HG02798 (cell line): ENCODE data around the gene RSAD1.

Experiments
- ATAC-seq: cut with Tn5 transposase; IDR thresholded peaks from one replicate; pipeline ENCODE4 v1.9.1; 2021; ENCODE audit warnings: mild to moderate bottlenecking; ENCODE audit not compliant: unreplicated experiment, poor library complexity

RSAD1 gene

GRCh38 chr17:50457621-50458020 lies 21.0 kb upstream of the RSAD1 start:
- no peak for ATAC-seq

- no peak for ATAC-seq
Measured at GRCh38 chr17:50458270-50458669, 20.4 kb upstream of the RSAD1 start.

GRCh38 chr17:50458701-50459676 lies 19.7 kb upstream of the RSAD1 start:
- no peak for ATAC-seq

GRCh38 chr17:50459756-50460155 lies 18.9 kb upstream of the RSAD1 start:
- no peak for ATAC-seq

GRCh38 chr17:50460831-50461526 lies 17.7 kb upstream of the RSAD1 start:
- ATAC-seq: no peak

GRCh38 chr17:50461550-50462132 lies 17.0 kb upstream of the RSAD1 start:
- no peak for ATAC-seq

- ATAC-seq: no peak
Measured at GRCh38 chr17:50462446-50462845, 16.2 kb upstream of the RSAD1 start.

GRCh38 chr17:50464121-50464520 lies 14.5 kb upstream of the RSAD1 start:
- ATAC-seq: no peak

GRCh38 chr17:50464736-50465135 lies 13.9 kb upstream of the RSAD1 start:
- no peak for ATAC-seq

- ATAC-seq: no peak
Measured at GRCh38 chr17:50465171-50465570, 13.5 kb upstream of the RSAD1 start.

GRCh38 chr17:50465635-50466034 lies 13.0 kb upstream of the RSAD1 start:
- ATAC-seq: no peak

GRCh38 chr17:50466371-50467113 lies 12.1 kb upstream of the RSAD1 start:
- ATAC-seq: no peak

- no peak for ATAC-seq
Measured at GRCh38 chr17:50467114-50467854, 11.4 kb upstream of the RSAD1 start.

- no peak for ATAC-seq
Measured at GRCh38 chr17:50467855-50468303, 10.8 kb upstream of the RSAD1 start.

- no peak for ATAC-seq
Measured at GRCh38 chr17:50468304-50469207, 10.1 kb upstream of the RSAD1 start, which contains the start of gene CHAD. TSS of gene CHAD (minus strand) at chr17:50468880. CDS start at chr17:50468813, 67 bp downstream.

GRCh38 chr17:50469208-50469605 lies 9.5 kb upstream of the RSAD1 start:
- ATAC-seq: no peak

- ATAC-seq: no peak
Measured at GRCh38 chr17:50469671-50470305, 8.9 kb upstream of the RSAD1 start.

GRCh38 chr17:50470426-50470825 lies 8.2 kb upstream of the RSAD1 start:
- no peak for ATAC-seq
